Cardiac fibroblast (primary cell): ENCODE measurements around the gene ZNF275.
"Not testable (repeated sequence)": the region's sequence is repeated elsewhere in the genome, so short reads cannot be mapped to it uniquely, and the experiment has no call there.

ENCODE experiments used
- DNase-seq, 2 donors: peaks; one replicate each; pipeline versions ENCODE4 v3.0.0 to v3.0.0-alpha.2; 2010; ENCODE audit warnings: low read depth in 2 of 2
- H3K4me3 ChIP-seq, 2 donors: replicated peaks in 1 of 2; 1 replicate in 1 of 2; 2 replicates in 1 of 2; pipeline ENCODE4 v1.5.1; 2011; ENCODE audit warnings: low read depth in 2 of 2, low read length in 2 of 2, mild to moderate bottlenecking in 2 of 2, moderate library complexity in 1 of 2
- CTCF ChIP-seq: IDR thresholded peaks from one replicate; pipeline ENCODE4 v1.5.1; 2011; ENCODE audit warnings: low read depth, mild to moderate bottlenecking, low read length, inconsistent platforms

Gene ZNF275

GRCh38 chrX:153381684-153382532 lies 48.0 kb downstream of the ZNF275 start:
- no peak overlapping the region for H3K4me3 ChIP-seq
- TF ChIP-seq CTCF: peak; percentile 2
- peak; percentile 84 to 96 for DNase-seq

GRCh38 chrX:153382563-153383482 lies 48.9 kb downstream of the ZNF275 start:
- H3K4me3 ChIP-seq: no peak overlapping the region
- TF ChIP-seq CTCF: no peak
- DNase-seq: no peak

GRCh38 chrX:153384390-153384789 lies 50.4 kb downstream of the ZNF275 start:
- no peak for DNase-seq
- no peak for TF ChIP-seq CTCF
- no peak overlapping the region for H3K4me3 ChIP-seq

GRCh38 chrX:153384973-153385372 lies 51.0 kb downstream of the ZNF275 start:
- H3K4me3 ChIP-seq, DNase-seq: not testable (repeated sequence)

- no peak overlapping the region for H3K4me3 ChIP-seq
- TF ChIP-seq CTCF: no peak
- no peak for DNase-seq
Measured at GRCh38 chrX:153386097-153386496, 52.1 kb downstream of the ZNF275 start.

- DNase-seq: no peak
- no peak for TF ChIP-seq CTCF
- H3K4me3 ChIP-seq: no peak overlapping the region
Measured at GRCh38 chrX:153387345-153387744, 53.4 kb downstream of the ZNF275 start.
